GM18951 (cell line): ENCODE results near the gene POTEJ.
"Not testable (repeated sequence)": the region's sequence is repeated elsewhere in the genome, so short reads cannot be mapped to it uniquely, and the experiment has no call there.

Source experiments
- in situ Hi-C: fragments of 300-500 bp; cut with MboI; formaldehyde crosslinking; loops from one replicate; pipeline ENCODE4 v1.12.0; 2022; ENCODE audit warnings: low sequenced_read_pairs, mixed read lengths, inconsistent platforms; ENCODE audit not compliant: unreplicated experiment

POTEJ gene

DNA sequence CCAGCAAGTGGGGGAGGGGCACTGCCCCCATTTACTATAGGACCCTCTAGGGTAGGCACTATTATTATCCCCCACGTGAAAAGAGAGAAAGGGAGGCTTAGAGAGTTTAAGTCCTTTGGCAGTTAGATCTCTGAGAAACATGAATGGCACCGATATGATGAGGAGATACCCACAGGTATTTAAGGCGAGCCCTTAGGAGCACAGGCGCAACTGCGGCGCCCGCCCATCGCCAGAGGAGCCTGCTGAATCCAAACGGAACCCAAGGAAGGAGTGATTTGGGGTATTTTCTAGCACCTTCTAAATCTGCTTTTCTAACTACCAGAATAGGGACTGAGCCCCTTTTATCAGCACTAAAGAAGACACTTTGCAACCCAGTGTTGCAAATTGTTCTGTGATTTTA, 11.3 kb upstream of the POTEJ start:
- in situ Hi-C loops = not testable (repeated sequence)

DNA sequence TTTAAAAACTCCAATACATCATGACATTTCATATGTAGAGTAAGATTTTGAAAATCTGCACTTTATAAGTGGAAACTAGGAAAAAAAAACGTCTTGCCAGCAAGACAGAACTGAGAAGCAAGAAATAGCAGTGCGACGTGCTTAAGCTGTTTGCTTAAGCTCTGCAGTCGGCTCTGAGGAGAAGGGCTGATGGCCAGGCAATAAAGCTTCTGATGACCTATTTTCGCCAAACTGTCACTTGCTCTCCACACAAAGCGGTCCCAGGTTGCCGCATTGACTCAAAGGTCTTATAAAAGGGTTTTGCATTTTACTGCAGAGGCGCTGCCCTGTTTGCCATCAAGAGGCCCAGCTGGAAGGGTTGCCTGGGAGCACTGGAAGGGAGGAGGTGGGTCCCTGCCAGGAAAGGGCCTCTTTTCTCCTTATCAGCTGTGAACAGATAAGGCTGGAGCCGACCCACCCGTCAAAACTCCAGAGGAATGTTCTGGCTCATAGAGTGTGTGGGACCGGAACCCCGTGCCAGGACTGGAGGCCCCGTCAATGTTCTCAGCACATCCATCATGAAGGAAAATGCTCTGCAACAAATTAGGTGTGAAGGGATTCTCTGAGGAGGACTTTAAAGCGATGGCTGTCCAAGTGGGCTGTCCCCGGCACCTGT, 9.5 kb upstream of the POTEJ start:
- in situ Hi-C loops = not testable (repeated sequence)

DNA sequence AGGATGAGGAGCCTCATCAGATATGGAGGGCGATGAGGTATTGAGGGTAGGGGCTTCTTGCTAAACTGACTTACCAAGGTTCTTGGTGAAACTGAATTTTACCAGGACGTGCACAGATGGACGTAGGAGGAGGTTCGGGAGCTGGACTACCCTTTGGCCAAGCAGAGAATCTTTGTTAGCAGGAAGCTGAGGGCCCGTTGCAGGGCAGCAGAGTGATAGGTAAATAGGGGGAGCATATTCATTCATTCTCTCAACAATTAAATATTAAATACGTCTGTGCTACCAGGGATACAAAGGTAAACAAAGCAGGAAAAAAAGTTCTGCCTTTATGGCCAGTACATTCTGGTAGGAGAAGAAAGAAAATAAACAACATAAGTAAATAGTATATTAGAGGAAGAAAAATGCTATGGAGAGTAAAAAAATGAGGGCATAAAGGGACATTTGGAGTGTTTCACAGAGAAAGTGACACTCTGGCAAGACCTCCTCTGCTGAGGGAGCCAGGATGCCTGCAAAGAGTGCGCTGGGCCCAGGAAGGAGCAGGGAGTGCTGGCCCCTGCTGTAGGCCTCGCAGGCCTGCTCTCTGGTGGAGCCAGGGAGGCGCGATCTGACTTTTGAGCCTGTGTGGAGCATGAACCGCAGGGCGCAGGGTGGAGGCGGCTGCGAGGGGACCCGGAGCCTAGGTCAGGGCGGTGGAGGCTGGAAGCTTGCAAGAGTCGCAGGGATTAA, 2.8 kb upstream of the POTEJ start:
- in situ Hi-C loops = not testable (repeated sequence)

DNA sequence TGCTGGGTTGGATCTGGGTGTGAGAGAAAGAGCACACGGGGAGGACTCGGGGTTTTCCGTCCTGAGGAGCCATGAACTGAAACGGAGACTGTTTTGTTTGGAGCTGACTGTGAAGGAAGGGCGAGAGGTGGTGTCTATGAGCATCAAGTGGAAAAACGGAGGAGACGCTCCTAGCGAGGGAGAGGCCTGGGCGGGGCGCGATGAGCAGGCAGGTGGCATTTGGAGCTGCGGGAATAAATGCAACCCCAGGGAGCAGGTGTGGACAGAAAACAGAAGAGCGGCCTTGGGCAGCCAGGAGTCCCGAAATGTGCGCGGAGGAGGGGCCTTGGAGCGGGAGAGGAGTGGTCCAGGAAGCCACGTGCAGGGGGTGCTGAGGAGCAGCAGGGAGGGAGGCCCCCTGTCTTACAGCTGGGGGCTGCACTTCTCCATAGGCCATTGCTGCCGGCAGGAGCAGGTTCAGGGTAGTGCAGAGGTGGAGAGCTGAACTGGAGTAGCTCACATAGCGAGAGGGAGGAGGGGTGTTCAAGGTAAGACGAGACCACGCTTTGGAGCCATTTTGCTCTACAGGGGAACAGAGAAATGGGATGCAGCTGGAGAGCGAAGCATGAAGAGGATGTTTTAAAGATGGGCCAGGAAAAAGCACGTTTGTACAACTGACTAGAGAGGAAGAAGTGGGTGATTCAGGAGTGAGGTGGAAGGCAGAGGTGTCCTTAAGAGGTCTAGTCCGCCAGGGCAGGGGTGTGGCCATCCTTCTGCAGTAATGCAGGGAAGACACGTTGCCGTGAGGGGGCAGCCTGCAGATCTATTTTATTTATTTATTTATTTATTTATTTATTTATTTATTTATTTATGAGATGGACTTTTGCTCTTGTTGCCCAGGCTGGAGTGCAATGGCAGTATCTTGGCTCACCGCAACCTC, 2.0 kb upstream of the POTEJ start:
- in situ Hi-C loops = not testable (repeated sequence)

DNA sequence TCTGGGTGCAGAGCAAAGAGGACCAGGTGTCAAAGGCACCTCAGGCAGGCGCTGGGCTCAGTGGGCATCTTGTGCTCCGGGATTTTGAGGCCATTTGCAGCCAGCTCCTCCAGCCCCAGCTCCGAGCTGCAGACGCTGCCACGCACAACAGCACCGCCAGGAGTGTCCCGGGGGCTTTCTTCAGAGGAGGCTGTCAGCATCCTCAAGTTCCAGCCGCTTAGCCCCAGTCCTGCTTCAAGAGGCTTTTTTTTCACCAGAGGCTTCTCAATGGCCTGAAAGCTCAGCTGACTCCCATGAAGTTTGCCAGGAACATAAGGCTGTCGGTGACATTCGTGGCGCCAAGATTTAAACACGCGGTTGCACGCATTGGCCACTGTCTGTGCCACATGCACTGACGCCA, 754 bp upstream of the POTEJ start:
- in situ Hi-C loops = not testable (repeated sequence)

DNA sequence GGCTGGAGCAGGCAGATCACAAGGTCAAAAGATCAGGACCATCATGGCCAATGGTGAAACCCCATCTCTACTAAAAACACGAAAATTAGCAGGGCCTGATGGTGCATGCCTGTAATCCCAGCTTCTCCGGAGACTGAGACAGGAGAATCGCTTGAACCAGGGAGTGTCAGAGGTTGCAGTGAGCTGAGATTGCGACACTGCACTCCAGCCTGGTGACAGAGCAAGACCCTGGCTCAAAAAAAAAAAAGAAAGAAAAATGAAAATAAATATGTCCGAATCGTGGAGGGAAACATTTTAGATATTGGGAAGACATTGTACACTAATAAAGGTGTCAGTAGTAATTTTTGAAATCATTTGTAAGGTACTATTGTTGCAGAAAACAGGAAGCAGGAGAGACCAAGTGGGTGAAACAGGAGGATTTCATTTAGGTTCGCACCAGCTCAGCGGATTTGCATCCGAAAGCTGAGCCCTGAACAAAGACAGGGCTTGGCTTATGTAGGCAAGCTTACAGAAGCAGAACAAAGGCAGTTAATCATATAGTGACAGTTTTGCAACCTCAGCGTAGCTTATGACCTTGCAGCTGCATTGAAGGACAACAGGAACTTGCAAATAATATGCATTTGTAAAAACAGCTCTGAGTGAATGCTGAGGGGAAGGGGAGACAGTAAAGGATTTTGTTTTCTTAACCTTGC, 17.7 kb downstream of the POTEJ start:
- in situ Hi-C loops = not testable (repeated sequence)

DNA sequence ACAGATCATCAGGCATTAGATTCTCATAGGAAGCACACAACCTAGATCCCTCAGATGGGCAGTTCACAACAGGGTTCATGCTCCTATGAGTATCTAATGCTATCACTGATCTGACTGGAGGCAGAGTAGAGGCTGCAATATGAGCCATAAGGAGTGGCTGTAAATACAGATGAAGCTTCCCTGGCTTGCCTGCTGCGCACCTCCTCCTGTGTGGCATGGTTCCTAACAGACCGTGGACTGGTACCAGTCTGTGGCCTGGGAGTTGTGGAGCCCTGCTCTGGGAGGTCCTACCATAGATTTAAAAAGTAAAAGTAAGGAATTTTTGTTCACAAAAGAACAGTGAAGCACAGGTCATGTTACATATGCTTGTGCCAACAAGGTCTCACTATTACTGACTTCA, 27.7 kb downstream of the POTEJ start:
- in situ Hi-C loops = not testable (repeated sequence)

DNA sequence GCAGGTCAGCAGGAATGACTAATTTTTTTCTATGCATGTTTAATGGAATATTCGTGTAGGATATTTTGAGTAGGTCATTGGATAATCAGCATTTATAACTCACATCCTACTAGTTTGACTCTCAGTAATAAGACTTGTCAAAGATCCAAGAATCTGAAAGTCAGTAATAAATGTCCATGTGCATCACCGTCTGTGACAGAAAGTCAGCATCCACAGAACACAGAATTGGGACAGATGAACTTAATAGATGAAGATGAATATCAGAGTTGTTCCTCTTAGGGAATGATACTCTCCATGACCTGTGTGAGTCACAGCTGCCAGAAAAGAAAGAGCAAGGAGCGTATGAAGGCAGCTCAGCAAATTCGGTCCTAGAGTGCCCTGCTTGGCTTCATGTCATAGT, 30.4 kb downstream of the POTEJ start:
- in situ Hi-C loops = not testable (repeated sequence)

DNA sequence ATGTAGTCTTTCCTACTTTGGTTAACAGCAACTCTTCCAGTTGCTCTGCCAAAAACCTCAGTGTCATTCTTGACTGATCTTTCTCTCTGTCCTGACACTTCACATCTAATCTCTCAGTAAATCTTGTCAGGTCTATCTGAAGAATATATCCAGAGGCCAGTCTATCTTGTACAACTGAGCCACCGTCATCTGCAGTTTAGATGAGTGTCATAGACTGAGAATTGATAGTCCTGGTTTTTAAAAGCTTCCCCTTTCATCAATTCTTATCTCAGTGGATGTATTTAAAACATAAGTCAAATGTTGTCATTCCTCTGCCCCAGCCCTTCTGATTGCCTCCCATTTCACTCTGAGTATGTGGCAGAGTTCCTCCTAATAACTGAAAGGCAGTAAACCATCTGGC, 38.0 kb downstream of the POTEJ start:
- in situ Hi-C loops = not testable (repeated sequence)

DNA sequence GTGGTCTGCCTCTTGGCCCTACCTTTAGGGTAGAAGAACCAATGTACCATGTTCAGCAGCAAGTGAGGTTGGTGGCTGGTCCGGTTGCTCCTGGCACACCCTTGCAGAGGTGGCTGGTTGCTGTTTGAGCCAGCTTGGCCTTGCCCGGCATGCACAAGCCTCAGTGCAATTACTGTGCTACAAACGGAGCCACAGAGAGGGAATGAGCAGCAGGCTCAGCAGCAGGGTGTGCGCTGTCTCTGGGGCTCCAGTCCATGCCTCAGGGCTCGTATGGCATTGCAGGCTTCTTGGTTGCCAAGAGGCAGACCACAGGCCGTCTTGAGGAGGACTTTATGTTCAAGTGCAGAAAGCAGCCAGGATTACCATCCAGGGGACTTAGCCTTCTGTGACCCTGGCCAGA, 53.3 kb downstream of the POTEJ start:
- in situ Hi-C loops = not testable (repeated sequence)

DNA sequence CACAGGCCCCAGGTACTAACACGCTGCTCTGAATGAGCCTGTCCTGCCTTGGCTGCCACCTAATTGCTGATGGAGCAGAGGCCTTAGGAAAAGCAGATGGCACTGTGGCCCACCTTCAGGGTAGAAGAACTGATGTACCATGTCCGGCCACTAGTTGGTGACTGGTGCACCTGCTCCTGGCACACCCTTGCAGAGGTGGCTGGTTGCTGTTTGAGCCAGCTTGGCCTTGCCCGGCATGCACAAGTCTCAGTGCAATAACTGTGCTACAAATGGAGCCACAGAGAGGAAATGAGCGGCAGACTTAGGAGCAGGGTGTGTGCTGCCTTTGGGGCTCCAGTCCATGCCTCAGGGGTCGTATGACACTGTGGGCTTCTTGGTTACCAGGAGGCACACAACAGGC, 54.4 kb downstream of the POTEJ start:
- in situ Hi-C loops = not testable (repeated sequence)

DNA sequence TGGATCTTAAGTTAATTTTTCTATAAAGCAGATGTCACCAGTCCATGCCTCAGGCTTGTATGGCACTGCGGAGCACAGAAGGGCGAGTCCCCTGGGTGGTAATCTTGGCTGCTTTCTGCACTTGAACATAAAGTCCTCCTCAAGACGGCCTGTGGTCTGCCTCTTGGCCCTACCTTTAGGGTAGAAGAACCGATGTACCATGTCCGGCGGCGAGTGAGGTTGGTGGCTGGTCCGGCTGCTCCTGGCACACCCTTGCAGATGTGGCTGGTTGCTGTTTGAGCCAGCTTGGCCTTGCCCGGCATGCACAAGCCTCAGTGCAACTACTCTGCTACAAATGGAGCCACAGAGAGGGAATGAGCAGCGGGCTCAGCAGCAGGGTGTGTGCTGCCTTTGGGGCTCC, 56.3 kb downstream of the POTEJ start:
- in situ Hi-C loops = not testable (repeated sequence)

DNA sequence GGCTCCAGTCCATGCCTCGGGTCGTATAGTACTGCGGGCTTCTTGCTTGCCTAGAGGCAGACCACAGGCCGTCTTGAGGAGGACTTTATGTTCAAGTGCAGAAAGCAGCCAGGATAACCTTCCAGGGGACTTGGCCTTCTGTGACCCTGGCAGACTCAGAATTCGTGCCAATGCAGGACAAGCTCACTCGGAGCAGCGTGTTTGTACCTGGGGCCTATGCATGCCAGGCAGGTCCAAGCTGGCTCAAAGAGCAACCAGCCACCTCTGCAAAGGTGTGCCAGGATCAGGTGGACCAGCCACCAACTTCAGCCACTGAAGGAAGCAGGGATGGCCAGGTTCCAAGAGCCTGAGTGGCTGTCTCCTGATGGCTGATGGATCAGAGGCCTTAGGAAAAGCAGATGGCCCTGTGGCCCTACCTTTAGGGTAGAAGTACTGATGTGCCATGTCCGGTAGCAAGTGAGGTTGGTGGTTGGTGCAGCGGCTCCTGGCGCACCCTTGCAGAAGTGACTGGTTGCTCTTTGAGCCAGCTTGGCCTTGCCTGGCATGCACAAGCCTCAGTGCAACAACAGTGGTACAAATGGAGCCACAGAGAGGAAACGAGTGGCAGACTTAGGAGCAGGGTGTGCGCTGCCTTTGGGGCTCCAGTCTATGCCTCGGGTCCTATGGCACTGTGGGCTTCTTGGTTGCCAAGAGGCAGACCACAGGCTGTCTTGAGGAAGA, 58.9 kb downstream of the POTEJ start:
- in situ Hi-C loops = not testable (repeated sequence)

DNA sequence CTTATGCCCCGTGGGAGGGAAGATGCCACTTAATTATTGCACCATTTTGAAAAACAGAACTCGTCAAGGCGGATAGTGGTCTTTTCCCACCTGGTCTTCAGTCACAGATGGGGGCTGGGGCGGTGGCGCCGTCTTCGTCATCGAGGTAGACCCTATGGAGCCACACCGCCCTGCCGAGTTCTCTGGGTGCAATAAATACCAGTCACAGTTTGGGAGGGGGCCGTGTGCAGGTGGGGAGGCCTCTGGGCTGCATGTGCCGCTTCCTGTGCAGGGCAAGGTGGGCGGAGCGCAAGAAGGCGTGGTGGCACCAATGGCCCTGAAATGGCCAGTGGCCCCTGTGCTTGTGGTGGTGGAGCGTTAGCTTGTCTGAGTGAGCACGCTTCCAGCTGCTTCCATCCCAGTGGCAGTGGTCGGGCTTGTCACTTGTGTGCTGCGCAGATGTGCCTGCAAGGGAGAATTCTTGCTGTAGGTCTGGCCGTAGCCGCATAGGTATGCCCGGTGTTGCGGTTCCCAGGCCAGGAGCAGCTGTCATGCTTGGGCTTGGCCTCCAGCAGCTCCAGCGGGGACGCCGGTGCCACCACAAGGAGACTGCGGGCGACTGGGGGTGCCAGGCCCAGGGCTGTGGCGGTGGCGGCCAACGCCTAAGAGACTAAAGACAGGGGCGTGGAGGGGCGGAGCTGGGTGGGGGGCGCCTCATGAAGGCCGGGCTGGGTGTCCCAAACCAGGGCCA, 81.0 kb downstream of the POTEJ start:
- in situ Hi-C loops = not testable (repeated sequence)

DNA sequence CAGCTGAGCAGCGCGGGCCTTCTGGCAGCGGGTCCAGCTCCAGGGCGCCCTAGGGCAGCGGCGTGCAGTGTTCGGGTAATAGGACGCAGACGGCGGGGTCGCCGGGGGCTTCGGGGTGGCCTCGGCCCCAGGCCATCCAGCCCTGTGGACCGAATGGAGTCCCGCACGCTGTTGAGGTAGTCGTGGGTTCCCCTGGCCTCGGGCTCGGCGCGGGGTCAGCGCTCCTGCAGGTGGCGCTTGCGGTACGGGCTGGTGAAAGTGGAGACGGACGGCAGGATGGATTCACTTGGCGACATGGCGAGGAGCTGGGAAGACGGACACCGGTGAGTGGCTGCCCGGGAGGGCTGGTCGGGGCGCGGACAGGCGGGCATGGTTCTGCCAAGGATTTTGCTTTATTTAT, 82.2 kb downstream of the POTEJ start:
- in situ Hi-C loops = not testable (repeated sequence)

DNA sequence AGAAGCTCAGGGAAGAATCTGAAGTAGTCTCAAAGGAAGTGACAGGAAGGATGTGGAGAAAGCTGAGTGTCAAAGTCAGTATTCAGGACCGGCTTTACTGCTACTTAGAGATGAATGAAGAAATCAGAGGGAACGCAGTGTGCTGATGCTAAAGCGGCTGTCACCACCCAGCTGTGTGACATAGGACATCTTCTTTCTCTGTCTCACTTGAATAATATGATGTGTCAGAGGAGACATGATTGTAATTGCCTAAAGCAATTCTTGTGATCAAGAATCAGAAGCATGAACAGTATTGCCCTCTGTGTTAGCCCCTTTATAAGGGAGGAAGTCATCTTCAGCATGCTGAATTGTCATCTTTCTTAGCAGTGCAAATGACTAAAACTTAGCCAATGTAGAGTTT, 92.0 kb downstream of the POTEJ start:
- in situ Hi-C loops = not testable (repeated sequence)
